GM19463 (cell line): ENCODE results near the gene C4orf17.

ENCODE experiments used
- ATAC-seq: cut with Tn5 transposase; IDR thresholded peaks from one replicate; pipeline ENCODE4 v1.9.1; 2021; ENCODE audit warnings: mild to moderate bottlenecking, moderate library complexity; ENCODE audit not compliant: unreplicated experiment

Gene C4orf17

DNA sequence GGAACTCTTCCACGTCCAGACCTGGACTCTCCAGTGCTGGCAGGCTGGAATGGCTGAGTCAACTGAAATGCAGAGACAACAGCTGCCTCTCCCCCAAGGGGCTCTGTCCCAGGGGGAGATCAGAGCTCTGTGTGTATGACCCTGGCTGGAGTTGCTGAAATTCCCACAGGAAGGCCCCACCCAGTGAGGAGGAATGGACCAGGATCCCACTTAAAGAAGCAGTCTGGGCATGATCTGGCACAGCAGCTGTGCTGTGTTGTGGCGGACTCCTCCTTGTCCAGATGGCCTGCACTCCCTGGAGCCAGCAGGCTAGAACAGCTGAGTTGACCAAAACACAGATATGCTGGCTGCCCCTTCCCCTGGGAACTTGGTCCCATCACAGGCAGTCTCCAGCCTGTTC, 25.4 kb downstream of the C4orf17 start:
- ATAC-seq, result no peak

DNA sequence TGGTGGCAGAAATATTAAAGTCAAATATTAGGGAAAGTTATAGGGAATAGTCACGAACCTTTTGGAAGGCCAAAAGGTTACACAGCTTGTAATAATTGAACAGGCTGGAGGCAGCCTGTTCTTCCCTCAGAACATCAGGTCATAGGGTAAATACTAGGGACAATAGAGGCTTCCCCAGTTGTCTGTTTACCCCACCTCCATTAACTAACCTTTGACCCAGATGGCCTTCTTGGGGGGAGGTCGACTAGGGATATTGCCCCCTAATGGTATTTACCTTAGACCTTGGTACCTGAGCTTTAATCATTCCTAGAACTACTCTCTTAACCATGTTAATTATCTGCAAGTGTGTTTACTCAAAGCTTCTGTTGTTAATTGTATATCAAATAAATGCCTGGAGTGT, 26.0 kb downstream of the C4orf17 start:
- no peak for ATAC-seq

DNA sequence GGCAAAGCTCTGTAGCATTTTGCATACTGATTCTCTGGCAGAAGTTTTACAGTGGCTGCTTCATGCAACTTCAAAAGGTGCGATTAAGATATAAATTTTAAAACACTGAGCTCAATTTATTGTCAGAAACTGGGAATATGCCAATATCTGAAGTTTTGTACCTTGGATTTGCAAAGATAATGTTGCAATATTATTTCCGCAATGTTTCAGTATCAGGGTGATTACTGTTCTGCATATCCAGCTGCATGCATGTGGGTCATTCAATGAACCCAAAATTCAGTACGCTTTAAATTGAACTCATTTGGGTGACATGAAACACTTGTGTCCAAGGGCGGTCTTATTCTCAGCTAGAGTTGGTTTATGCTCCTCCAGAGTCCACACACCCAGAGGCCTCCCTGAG, 26.9 kb downstream of the C4orf17 start:
- ATAC-seq, result no peak

DNA sequence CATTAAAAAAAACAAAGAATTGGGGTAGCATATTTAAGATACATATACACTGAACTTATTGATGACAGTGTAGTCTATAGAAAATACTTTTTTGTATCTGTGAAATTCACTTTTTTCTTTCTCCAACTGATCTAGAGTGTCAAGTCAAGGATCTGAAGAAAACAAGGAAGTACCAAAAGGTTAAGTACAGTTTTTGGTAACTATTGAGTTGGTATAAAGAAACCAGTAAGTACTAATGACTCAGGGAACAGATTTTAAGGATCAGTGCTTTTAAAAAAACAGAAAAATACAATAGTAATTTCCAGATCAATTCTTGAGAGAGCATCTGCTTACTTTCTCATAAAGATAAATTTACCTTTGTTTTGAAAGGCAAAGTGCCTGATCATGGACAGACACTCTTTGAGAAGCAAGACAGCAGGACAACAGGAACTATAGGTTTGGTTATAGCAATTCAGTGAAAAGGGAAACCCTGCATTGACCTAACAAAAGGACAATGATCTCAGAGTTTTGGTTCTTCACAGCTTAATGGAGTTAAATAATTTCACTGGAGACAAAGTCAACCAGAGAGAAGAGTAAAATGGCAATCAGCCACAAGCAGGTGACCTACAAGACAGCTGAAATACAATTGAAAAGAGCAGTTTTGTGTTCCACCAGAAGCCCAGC, 29.6 kb downstream of the C4orf17 start:
- peak; percentile 53 for ATAC-seq

DNA sequence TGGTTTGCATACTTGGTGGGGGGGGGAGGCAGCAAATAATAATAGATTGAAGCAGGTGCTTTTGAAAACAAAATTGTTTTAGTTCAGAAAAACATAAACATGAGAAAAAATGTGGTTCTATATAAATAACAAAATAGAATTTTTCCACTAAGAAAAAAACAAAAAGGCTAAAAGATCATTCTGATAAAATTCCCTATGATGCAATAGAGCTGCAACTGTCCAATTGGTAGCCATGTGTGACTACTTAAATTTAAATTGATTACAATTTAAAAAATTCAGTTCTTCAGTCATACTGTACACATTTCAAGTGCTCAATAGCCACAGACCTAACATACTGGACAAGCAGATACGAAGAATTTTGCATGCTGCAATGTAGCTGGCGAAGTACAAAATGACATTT, 42.1 kb downstream of the C4orf17 start:
- no peak for ATAC-seq

DNA sequence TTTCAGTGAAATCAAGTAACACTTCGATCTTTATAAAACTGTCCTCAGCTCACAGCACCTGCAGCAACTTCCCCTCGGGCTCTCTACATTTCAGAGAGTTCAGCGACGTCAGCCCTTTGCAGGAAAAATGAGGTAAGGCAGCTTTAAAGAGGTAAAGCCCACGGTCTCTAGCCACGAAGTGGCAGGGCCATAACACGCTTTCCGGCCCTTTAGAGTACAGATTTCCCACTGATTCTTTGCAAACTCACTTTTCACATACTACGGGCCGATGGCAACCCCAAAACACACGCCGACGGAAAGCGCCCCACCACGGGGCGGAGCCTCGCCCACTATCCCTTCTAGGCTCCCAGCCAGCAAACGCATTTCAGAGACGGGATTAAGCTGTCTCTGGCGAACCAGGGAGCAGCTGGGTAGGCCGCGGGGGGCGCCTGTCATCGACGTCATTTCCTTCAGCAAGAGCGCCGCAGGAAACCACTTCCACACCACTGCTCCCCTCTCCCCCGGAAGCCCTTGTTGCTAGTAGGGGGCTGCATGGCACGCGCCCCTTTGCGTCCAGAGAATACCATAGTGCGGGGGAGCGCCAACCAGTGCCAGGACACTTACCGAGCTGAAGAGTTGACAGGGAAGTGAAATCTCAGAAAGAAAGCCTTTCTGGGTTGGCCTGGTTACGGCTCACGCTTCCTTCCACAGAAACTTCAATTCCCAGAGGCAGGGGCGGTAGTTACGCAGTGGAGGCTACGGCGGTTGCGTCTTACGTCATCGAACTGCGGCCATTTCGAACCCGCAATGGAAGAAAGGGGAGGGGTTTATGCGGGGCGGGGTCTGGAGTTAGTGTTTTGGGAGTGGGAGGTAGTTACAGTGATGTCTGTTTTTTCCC, 52.7 kb downstream of the C4orf17 start, which contains the start of gene TRMT10A:
TSS of gene TRMT10A (minus strand) at position 730 of the 877 bp plus-strand sequence. CDS start 4,701 bp downstream, outside the sequence.
- ATAC-seq, result peak; percentile 93

DNA sequence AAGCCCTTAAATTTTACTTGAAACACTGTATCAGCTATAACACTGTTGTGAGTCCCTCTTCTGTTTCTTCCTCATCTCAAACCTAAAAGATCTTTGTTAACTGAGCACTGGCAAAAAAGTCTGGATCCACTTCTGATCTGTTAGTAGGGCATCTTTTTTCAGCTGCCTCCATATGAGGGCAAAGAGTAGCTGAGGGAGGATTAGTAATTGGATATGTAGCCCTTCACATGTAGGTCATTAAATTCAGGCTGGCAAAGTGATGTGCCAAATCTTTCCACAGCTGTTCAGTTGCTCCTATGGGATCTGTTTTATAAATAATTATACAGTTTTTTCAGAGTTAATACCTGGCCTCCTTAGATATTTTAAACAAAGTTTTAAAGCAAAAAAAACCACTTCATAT, 54.1 kb downstream of the C4orf17 start:
- ATAC-seq, result no peak

DNA sequence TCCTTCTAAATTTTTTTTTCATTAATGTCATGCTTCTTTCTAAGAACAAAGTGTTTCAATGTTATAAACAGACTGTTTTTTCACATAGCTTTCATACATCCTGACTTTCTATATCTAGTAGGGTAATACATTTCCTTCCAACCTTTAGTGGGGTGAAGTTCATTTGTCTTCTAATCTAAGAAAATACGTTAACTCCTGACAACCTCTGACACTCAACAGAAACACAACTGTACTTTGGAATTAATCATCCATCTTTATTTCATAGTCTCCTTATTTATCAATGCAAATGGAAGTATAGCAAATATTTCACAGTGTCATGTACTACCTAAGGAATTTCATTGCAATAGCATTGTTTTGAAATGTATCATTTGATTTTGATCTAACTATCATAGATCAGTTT, 61.1 kb downstream of the C4orf17 start:
- ATAC-seq, result no peak

DNA sequence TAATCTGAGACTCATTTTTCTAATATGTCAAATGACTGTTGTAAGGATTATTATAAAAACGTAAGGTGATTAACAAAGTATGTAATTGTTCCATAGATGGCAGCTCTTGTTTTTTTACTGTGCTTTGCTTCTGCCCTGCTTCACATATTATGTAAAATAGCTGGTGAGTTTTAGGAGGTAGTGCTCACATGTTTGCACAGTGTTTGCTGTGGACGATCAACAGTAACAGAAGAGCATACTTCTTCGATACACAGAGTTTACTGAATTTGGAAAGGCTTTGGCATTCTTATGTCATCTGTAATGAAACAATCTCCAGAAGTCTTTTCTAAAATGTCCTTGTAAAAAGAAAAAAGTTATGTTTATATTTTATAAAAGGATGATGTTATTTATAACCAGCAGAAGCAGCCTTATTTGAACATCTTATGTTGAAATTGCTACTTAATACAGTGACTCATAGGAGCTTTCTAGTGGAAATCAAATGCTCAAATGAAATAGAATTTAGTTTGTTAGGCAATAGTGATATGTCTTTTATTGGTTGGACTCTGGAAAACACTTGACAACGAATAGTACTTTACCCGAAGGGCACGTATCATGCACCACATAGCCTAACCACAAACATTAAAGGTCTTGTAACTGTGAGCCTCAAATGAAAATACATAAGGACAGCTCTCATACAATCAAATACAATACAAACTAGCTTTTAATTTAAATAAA, 61.9 kb downstream of the C4orf17 start:
- no peak for ATAC-seq

DNA sequence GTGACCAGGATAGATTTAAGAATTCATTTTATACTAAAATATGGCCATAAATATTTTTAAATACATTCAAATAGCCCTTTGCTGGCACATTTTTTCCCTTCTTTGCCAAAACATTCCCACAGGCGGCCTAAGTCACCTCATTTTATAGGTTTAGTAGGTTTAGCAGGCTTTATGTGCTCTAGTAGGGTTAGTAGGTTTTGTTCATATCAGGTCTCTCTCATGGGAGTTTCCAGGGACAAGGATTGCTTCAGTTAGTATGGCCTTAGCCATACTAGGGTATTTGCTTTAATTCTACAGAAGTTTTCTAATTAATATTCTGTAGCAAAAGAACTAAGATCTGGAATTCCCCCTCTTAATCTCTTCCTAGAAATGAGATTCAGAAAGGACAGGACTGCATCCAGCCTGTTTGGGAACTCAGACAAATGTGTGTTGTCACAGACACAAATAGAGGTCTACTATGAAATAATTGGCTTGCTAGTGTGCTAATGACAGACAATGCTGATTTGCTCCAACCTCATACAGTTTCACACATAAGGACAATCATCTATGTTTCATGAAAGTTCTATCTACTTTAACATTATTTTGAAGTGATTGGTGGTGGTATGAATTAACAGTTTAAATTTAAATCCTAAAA, 63.0 kb downstream of the C4orf17 start:
- ATAC-seq, result no peak

DNA sequence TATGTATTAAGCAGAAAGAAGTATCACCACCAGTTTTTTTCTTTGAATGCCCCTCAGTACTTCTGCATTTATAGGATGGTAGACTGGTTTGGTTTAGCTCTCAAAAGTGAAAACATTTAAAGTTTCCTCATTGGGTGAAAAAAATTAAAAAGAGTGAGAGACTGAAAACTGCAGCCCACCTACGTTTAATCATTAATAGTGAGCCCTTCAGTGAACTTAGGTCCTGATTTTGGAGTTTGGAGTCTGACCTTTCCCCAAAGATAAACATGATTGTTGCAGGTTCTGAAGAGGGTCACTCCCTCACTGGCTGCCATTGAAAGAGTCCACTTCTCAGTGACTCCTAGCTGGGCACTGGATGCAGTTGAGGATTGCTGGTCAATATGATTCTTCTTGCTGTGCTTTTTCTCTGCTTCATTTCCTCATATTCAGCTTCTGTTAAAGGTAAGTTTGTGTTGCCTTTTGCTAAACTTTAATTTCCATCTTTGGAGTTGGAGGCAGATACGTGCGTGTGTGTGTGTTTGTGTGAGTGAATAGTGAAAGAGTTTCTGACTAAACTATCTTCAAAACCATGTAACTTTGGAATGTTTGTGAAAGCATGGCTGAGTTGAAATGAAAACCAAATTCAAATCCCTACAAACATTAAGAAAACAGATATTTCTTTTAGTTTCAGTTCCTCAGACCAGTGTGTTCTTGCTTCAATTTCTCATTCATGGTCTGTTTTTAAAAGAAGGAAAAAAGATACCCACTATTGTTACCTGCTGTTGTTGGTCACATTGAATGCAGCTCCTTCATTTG, 63.9 kb downstream of the C4orf17 start, which contains the start of gene MTTP:
TSS of gene MTTP (plus strand) at position 295 of the 795 bp plus-strand sequence. CDS start at position 381, 86 bp downstream.
- peak; percentile 72 for ATAC-seq

DNA sequence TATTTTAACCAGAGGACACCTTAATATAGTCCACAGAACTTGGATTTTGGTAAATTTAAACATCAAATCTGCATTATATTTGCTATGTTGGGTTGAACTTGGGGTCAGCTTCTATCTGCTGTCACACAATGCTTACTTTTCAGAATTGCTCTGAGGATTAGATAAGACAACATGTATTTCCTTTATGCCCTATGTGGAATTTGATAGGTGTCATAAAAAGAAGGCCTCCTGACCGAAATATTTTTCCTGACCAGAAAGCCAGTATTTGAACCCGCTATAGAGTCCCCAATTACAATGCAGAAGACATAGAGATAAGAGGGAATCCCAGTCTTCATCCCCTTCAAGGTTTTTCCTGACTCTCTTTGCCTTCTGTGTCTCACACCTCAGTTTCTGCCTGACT, 67.9 kb downstream of the C4orf17 start:
- ATAC-seq, result no peak

DNA sequence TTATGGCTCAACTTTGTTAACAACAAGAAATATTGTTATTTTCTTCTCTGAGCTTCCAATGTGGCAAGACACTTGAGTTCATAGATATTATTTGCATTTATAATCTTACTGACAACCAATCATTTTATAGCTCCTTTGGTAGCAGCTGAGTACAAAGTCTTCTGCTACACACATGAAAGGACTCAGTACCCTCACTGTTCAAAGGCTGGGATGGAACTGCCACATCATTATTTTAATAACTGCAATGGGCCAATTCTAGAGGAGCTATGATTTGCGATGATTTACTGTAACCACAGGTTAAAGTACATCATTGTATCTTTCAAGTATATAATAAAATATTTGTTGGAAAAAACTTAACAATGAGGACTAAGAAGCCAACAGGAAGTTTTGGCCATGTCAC, 74.7 kb downstream of the C4orf17 start:
- no peak for ATAC-seq

DNA sequence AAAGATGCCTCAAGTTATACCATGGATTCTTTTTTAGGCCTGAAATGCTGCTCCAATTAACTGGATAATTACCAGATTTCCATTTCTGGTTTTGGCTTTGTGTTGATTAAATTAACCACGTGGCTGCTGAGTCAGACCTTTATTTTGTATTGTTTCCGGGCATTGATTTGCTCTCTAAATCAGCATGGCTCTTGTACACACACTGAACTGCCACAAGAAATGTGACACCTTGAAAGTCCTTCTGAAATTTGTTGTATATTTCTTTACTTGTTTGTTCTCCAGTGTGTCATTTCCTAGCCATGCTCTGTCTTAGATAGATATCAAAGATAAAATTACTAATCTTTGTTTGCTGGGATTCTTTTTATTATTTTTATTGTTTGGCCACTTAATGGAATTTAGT, 75.5 kb downstream of the C4orf17 start:
- no peak for ATAC-seq

DNA sequence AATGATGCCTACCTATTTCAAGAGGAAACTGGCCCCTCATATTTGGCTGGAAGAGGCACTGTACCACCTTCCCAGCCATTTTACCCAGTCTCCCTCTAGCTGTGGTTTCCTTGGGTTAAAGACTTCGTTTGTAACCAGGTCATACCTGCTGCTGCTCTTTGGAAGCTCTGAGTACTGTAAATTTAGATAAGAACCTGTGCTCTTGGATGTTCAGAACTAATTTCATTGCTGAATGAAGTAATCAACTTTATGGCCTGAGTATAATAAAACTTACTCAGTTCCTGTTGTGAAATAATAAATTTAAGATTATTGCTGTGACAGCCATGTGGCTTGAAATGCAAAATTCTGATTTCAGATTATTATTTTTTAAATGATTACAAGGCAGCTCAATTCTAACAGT, 76.0 kb downstream of the C4orf17 start:
- no peak for ATAC-seq

DNA sequence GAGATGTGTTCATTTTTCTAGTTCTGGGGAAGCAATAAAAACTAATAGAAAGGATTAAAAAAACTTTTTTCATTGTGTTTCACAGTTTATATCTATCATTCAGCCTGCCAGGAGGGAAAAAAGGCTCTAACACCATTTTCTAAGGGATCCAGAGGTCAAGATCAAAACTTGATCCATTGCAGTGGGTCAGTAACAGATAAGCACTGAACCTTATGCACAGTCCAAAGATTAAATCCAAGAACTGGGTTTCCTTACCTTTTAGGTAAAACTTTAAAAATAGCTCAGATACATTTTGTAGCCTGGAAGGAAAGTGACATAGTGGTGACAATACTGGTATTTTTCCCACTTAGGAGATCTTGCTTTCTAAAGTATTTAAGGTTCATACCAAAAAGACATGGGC, 76.5 kb downstream of the C4orf17 start:
- no peak for ATAC-seq

DNA sequence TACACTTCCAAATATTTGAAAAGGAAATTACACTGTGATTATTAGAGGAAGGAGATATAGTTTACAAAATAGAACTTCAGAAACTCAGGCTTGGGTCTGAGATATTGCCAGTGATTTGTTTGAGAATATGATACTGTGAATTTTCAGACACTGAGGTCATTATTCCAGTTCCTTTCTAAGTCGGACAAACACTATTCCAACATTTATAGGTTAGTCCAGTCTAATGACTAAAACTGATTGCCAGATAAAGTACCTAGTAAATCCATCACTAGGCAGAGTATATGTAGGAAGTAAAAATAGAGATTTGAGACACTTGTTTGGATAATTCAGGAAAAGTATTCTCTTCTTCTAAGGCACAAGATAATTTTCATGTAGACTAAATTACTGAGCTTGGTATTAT, 77.0 kb downstream of the C4orf17 start:
- ATAC-seq, result no peak

DNA sequence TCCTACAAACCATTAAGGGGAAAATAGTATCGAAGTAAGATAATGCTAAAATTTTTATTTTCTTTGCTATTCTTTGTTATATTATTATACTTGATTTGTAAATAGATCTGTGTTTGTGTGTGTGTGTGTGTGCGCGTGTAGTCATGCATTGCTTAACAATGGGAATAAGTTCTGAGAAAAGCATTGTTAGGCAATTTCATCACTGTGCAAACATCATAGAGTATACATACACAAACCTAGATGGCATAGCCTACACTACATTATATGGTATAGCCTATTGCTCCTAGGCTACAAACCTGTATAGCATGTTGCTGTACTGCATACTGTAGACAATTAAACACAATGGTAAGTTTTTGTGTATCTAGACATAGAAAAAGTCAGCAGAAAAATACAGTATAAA, 80.9 kb downstream of the C4orf17 start:
- no peak for ATAC-seq
